ENCODE results near the gene ZNF454.

Gene ZNF454

GRCh38 chr5:178940569-178941360 lies at the start of gene ZNF454:
Gene ZNF454 (plus strand): TSS chr5:178941198. CDS start chr5:178942792, 1,594 bp downstream.
- DNase-seq, result peak; percentile 44 to 96 (median 91)

GRCh38 chr5:178895615-178896571 lies 45.1 kb upstream of the ZNF454 start, which contains the start of gene ZFP2:
Gene ZFP2 (plus strand): TSS chr5:178895913. CDS start chr5:178931314, 35,401 bp downstream.
- DNase-seq, result peak in 13 of 14 donors; percentile 5 to 78 (median 44)

GRCh38 chr5:178899289-178899688 lies 41.7 kb upstream of the ZNF454 start:
- DNase-seq, result no peak

GRCh38 chr5:178902849-178903248 lies 38.1 kb upstream of the ZNF454 start:
- DNase-seq, result no peak

- no peak for DNase-seq
Measured at GRCh38 chr5:178931846-178932760, 8.9 kb upstream of the ZNF454 start.

GRCh38 chr5:178941361-178941760 lies 363 bp downstream of the ZNF454 start:
- DNase-seq, result peak in 4 of 14 donors; percentile 28 to 62 (median 34)

GRCh38 chr5:178965465-178966055 lies 24.6 kb downstream of the ZNF454 start:
- DNase-seq, result no peak

GRCh38 chr5:178981381-178981780 lies 40.4 kb downstream of the ZNF454 start:
- DNase-seq, result no peak

- no peak for DNase-seq
Measured at GRCh38 chr5:178982941-178983340, 41.9 kb downstream of the ZNF454 start.

GRCh38 chr5:178983728-178984127 lies 42.7 kb downstream of the ZNF454 start:
- no peak for DNase-seq

- no peak for DNase-seq
Measured at GRCh38 chr5:178984145-178985072, 43.4 kb downstream of the ZNF454 start.

- DNase-seq, result no peak
Measured at GRCh38 chr5:178986326-178986960, 45.4 kb downstream of the ZNF454 start.

- DNase-seq, result no peak
Measured at GRCh38 chr5:178988436-178989220, 47.6 kb downstream of the ZNF454 start.

GRCh38 chr5:178989311-178989710 lies 48.3 kb downstream of the ZNF454 start:
- DNase-seq, result no peak

GRCh38 chr5:178990491-178990890 lies 49.5 kb downstream of the ZNF454 start:
- no peak for DNase-seq

- no peak for DNase-seq
Measured at GRCh38 chr5:178991190-178992145, 50.5 kb downstream of the ZNF454 start.

- DNase-seq, result no peak
Measured at GRCh38 chr5:178992291-178992895, 51.4 kb downstream of the ZNF454 start.

Data from C1 segment of cervical spinal cord (tissue), 14 donors.